Activated CD4-positive, alpha-beta memory T cell treated with anti-CD3 and anti-CD28 coated beads, Interleukin-2, amount 10 ng/mL, durations not matched to agents 7 days and 5 days (primary cell): ENCODE data around the gene RNF224. TPM values are rescaled to one million over a fixed set of nuclear protein-coding genes. Genes with fewer than 3 reads are reported as not detected.

Experiments
- CTCF ChIA-PET: fragments of 350-600 bp; sonication (Branson Sonifier 250); formaldehyde crosslinking; loops from one replicate; lab custom pipeline; 2021; ENCODE audit warnings: antibody characterized with exemption, inconsistent platforms; lab: Charles Lee
- POLR2A ChIA-PET: fragments of 350-600 bp; sonication (Branson Sonifier 250); formaldehyde crosslinking; loops from one replicate; lab custom pipeline; 2021; ENCODE audit warnings: antibody characterized with exemption; lab: Charles Lee
- DNase-seq: peaks from one replicate; pipeline ENCODE4 v3.0.0-alpha.2; 2020
- H3K27ac Mint-ChIP-seq: one replicate; pipeline ENCODE4 v1.8.0; 2021; ENCODE audit warnings: mild to moderate bottlenecking, mixed read lengths
- H3K27me3 Mint-ChIP-seq: one replicate; pipeline ENCODE4 v1.8.0; 2021; ENCODE audit warnings: mixed read lengths
- H3K36me3 Mint-ChIP-seq: one replicate; pipeline ENCODE4 v1.8.0; 2021; ENCODE audit warnings: low read depth, mixed read lengths
- H3K4me1 Mint-ChIP-seq: one replicate; pipeline ENCODE4 v1.8.0; 2021; ENCODE audit warnings: mixed read lengths
- H3K4me3 Mint-ChIP-seq: one replicate; pipeline ENCODE4 v1.8.0; 2021; ENCODE audit warnings: mild to moderate bottlenecking, mixed read lengths
- H3K9me3 Mint-ChIP-seq: one replicate; pipeline ENCODE4 v1.8.0; 2021; ENCODE audit warnings: mixed read lengths
- total RNA-seq, 2 experiments: library from RNA; stranded (reverse); gene quantifications; one replicate each; pipeline ENCODE4 v1.2.3, GENCODE V29; 2021

Gene RNF224
- total RNA-seq, 2 experiments from 2014 or later = 0.20 TPM; not detected in 1

DNA sequence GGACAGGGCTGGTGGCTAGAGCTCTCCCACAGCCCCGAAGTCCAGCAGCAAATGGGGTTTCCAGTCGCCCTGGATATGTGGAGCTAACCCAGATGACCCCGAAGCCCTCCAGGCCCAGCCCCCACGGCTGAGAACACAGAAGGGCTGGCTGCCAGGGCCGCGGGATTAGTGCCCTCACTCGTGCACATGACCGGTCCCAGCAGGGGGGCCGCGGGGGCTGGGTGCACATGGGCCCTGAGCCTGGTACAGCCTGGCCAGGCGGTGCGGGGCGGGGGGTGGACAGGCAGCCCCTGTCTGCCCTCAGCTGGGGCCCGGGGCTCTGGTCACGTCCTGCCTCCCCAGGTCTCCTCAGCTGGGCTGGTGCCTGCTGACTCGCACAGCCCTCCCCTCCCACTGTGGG, 32.9 kb upstream of the RNF224 start:
- DNase-seq = no peak
- Mint-ChIP-seq H3K9me3 (no peaks in the 10 kb centered on the region), H3K4me1 (peaks cover 14% of the 10 kb centered on the region), H3K27ac (no peak overlapping the region), H3K4me3 (no peak overlapping the region), H3K36me3 (peaks cover 7% of the 10 kb centered on the region), H3K27me3 (no peaks in the 10 kb centered on the region)
- POLR2A ChIA-PET = interaction anchor here (1.1 to 3.7 kb wide), 3 partner anchors 9 to 11 kb away, joined by 3 to 16 read pairs (median 3); partner anchors contain the start of genes NDOR1 and TMEM203
- CTCF ChIA-PET = interaction anchor here (1.0 kb wide), 1 partner anchor 42 kb away, joined by 3 read pairs; no protein-coding TSS in a partner anchor

GRCh38 chr9:137194909-137195308, 32.4 kb upstream of the RNF224 start:
- peaks cover 5% of the 10 kb centered on the region for H3K36me3 Mint-ChIP-seq
- H3K9me3 Mint-ChIP-seq = no peaks in the 10 kb centered on the region
- peaks cover 11% of the 10 kb centered on the region for H3K4me1 Mint-ChIP-seq
- no peaks in the 10 kb centered on the region for H3K27me3 Mint-ChIP-seq
- no peak overlapping the region for H3K4me3 Mint-ChIP-seq
- H3K27ac Mint-ChIP-seq = no peak overlapping the region
- no peak for DNase-seq
- POLR2A ChIA-PET = interaction anchor here (1.1 to 3.7 kb wide), 2 partner anchors 9 to 11 kb away, joined by 3 to 16 read pairs; partner anchors contain the start of genes NDOR1 and TMEM203
- CTCF ChIA-PET = interaction anchor here (1.0 kb wide), 1 partner anchor 42 kb away, joined by 3 read pairs; no protein-coding TSS in a partner anchor

DNA sequence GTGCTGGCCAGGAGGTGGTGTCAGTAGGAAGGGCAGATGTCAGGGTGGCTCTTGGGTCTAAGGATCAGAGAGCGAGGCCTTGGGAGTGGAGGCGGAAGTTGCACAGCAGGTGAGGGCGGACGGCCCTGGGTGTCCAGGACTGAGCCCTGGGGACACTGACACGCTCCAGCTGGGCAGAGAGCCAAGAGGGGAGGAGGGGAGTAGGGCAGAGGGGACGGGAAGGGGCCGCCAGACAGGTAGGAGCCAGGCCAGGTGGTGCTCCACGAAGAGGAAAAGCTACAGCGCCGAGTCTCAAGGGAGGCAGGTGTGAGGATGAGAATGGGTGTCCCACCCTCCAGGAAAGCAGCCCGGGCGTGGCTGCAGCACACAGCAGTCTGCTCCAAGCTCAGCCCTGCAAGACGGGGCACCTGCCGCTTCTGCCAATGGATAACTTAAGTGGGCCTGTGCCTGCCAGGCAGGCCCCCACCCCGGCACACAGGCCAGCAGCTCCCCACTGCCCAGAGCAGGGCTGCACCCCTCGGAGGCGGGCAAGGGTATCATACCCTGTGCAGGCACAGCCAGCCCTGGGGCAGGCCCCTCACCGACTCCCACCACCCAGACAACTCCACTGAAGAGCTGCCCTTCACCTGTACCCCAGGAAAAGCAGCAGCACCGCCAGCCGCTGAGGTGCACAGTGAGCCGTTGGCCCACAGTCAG, 31.6 kb upstream of the RNF224 start:
- ChIA-PET CTCF (no interaction called here), POLR2A (interaction anchor here (1.1 to 3.7 kb wide), 2 partner anchors 8 to 10 kb away, joined by 3 to 16 read pairs; partner anchors contain the start of genes NDOR1 and TMEM203)
- Mint-ChIP-seq H3K4me1 (peaks cover 6% of the 10 kb centered on the region), H3K27me3 (no peaks in the 10 kb centered on the region), H3K27ac (no peak overlapping the region), H3K36me3 (peaks cover 2% of the 10 kb centered on the region), H3K4me3 (no peak overlapping the region), H3K9me3 (no peaks in the 10 kb centered on the region)
- DNase-seq = no peak

GRCh38 chr9:137198051-137198901, 29.0 kb upstream of the RNF224 start:
- H3K27ac Mint-ChIP-seq = no peak overlapping the region
- CTCF ChIA-PET = no interaction called here
- POLR2A ChIA-PET = interaction anchor here (0.9 to 3.4 kb wide), 4 partner anchors 10 to 69 kb away, joined by 3 to 26 read pairs (median 7); partner anchors contain the start of genes ANAPC2, RNF208, SSNA1 and TUBB4B

GRCh38 chr9:137198902-137199283, 28.4 kb upstream of the RNF224 start:
- Mint-ChIP-seq H3K4me3 (peak overlapping the region; percentile 74), H3K27me3 (no peaks in the 10 kb centered on the region), H3K4me1 (peaks cover 26% of the 10 kb centered on the region), H3K9me3 (no peaks in the 10 kb centered on the region), H3K36me3 (no peaks in the 10 kb centered on the region), H3K27ac (no peak overlapping the region)
- no peak for DNase-seq
- POLR2A ChIA-PET = interaction anchor here (0.9 to 3.4 kb wide), 4 partner anchors 10 to 69 kb away, joined by 3 to 26 read pairs (median 7); partner anchors contain the start of genes ANAPC2, RNF208, SSNA1 and TUBB4B
- CTCF ChIA-PET = interaction anchor here (0.6 kb wide), 1 partner anchor 76 kb away, joined by 5 read pairs; no protein-coding TSS in a partner anchor

More at GRCh38 chr9:137198051-137198901, 29.0 kb upstream of the RNF224 start:
- H3K4me1 Mint-ChIP-seq = peaks cover 21% of the 10 kb centered on the region
- no peaks in the 10 kb centered on the region for H3K27me3 Mint-ChIP-seq
- DNase-seq = no peak
- H3K9me3 Mint-ChIP-seq = no peaks in the 10 kb centered on the region
- H3K36me3 Mint-ChIP-seq = no peaks in the 10 kb centered on the region
- peak overlapping the region; percentile 30 for H3K4me3 Mint-ChIP-seq

GRCh38 chr9:137199411-137200121, 27.7 kb upstream of the RNF224 start:
- no peaks in the 10 kb centered on the region for H3K9me3 Mint-ChIP-seq
- H3K36me3 Mint-ChIP-seq = no peaks in the 10 kb centered on the region
- H3K4me3 Mint-ChIP-seq = peak overlapping the region; percentile 74
- ChIA-PET POLR2A (interaction anchor here (0.9 to 3.4 kb wide), 4 partner anchors 11 to 70 kb away, joined by 3 to 26 read pairs (median 7); partner anchors contain the start of genes ANAPC2, RNF208, SSNA1 and TUBB4B), CTCF (interaction anchor here (0.6 kb wide), 1 partner anchor 77 kb away, joined by 5 read pairs; no protein-coding TSS in a partner anchor)
- no peaks in the 10 kb centered on the region for H3K27me3 Mint-ChIP-seq
- H3K4me1 Mint-ChIP-seq = peaks cover 33% of the 10 kb centered on the region
- no peak for DNase-seq
- peak overlapping the region; percentile 40 for H3K27ac Mint-ChIP-seq

DNA sequence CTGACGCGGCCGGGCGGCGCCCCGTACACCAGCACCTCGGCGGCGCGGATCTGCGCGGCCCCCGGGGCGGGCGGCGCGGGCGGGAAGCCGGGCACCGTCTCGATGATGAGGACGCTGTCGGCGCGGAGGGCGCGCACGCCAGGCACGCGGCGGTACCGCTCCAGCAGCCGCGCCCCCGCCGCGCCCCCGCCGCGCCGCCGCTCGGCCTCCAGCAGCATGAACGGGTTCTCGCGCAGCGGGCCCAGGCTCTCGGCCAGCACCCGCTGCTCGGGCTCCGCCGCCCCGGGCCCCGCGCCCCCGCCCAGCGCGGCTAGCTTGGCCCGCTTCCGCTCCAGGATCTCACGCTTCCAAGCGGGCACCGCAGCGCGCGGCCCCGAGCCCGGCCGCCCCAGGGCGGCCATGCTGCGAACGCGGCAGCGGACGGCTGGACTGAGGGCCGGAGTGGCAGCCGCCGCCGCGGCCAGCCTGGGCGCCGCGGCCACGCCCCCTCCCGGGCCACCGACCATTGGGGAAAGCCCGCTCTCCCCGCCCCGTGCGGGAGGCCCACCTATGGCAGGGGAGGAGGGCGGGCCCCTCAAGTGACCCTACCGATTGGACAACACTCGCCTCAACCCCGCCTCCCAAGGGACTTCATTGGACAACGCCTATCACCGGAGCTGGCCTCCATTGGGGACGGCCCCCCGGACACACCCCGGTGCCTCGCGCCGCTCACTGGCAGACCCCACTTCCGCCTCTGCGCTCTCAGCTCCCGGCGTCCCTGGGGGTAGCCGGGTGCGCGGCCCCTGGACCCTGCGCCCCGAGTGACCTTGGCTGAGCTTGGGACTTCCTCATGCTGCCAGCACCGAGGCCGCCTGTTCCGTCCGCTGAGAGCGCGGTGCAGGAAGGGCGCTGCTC, 26.7 kb upstream of the RNF224 start, which contains the start of gene TPRN:
Gene TPRN (minus strand): TSS at position 431 of the 894 bp plus-strand sequence. CDS start 30 bp downstream, at position 401.
- Mint-ChIP-seq H3K4me3 (peak within 1 kb of the TSS; percentile 78), H3K27ac (peak within 1 kb of the TSS; percentile 70), H3K36me3 (no peaks in the 10 kb centered on the region), H3K4me1 (peaks cover 35% of the 10 kb centered on the region), H3K9me3 (no peaks in the 10 kb centered on the region), H3K27me3 (no peaks in the 10 kb centered on the region)
- DNase-seq = peak; percentile 99
- POLR2A ChIA-PET = interaction anchor here (0.7 to 3.0 kb wide), 17 partner anchors 8 to 474 kb away, joined by 3 to 29 read pairs (median 5); partner anchors contain the start of genes ANAPC2, CYSRT1, MAN1B1 and RABL6
- CTCF ChIA-PET = interaction anchor here (0.6 to 1.4 kb wide), 9 partner anchors 12 to 114 kb away, joined by 3 to 12 read pairs (median 4); partner anchors contain the start of genes ANAPC2, MAN1B1, RNF208 and RNF224

- Mint-ChIP-seq H3K27ac (peak overlapping the region; percentile 70), H3K27me3 (no peaks in the 10 kb centered on the region), H3K4me1 (peaks cover 43% of the 10 kb centered on the region), H3K36me3 (peaks cover 3% of the 10 kb centered on the region), H3K4me3 (peak overlapping the region; percentile 78), H3K9me3 (no peaks in the 10 kb centered on the region)
- POLR2A ChIA-PET = interaction anchor here (0.7 to 3.0 kb wide), 17 partner anchors 8 to 474 kb away, joined by 3 to 29 read pairs (median 5); partner anchors contain the start of genes ANAPC2, CYSRT1, MAN1B1 and RABL6
- CTCF ChIA-PET = interaction anchor here (0.8 to 1.4 kb wide), 7 partner anchors 13 to 106 kb away, joined by 4 to 12 read pairs (median 4); partner anchors contain the start of genes ANAPC2, RNF208, RNF224 and SSNA1
- no peak for DNase-seq
These were observed 26.0 kb upstream of the RNF224 start for GRCh38 chr9:137201205-137201868.

GRCh38 chr9:137202966-137203365, 24.3 kb upstream of the RNF224 start:
- CTCF ChIA-PET = interaction anchor here (1.2 to 2.6 kb wide), 2 partner anchors 14 to 20 kb away, joined by 6 to 8 read pairs; partner anchors contain the start of genes RNF208 and SSNA1
- DNase-seq = no peak
- H3K4me3 Mint-ChIP-seq = no peak overlapping the region
- no peaks in the 10 kb centered on the region for H3K9me3 Mint-ChIP-seq
- POLR2A ChIA-PET = interaction anchor here (1.0 to 3.0 kb wide), 3 partner anchors 8 to 38 kb away, joined by 3 to 25 read pairs (median 5); partner anchors contain the start of genes ANAPC2, SSNA1 and TUBB4B
- H3K4me1 Mint-ChIP-seq = peaks cover 56% of the 10 kb centered on the region
- no peak overlapping the region for H3K27ac Mint-ChIP-seq
- peaks cover 18% of the 10 kb centered on the region for H3K36me3 Mint-ChIP-seq
- no peaks in the 10 kb centered on the region for H3K27me3 Mint-ChIP-seq

- POLR2A ChIA-PET = interaction anchor here (0.6 to 7.9 kb wide), 16 partner anchors 9 to 134 kb away, joined by 3 to 97 read pairs (median 4); partner anchors contain the start of genes ANAPC2, CYSRT1, NELFB and RNF208
- CTCF ChIA-PET = interaction anchor here (1.5 to 2.6 kb wide), 4 partner anchors 15 to 22 kb away, joined by 3 to 8 read pairs (median 6); partner anchors contain the start of genes RNF208 and RNF224
- H3K4me1 Mint-ChIP-seq = peaks cover 58% of the 10 kb centered on the region
These were observed 22.6 kb upstream of the RNF224 start for GRCh38 chr9:137204731-137205125.

More at GRCh38 chr9:137204731-137205125, 22.6 kb upstream of the RNF224 start:
- Mint-ChIP-seq H3K27ac (peak overlapping the region; percentile 90), H3K27me3 (no peaks in the 10 kb centered on the region), H3K4me3 (peak overlapping the region; percentile 92), H3K36me3 (peaks cover 22% of the 10 kb centered on the region), H3K9me3 (no peaks in the 10 kb centered on the region)
- no peak for DNase-seq
